Breast epithelium (tissue), 3 donors: ENCODE results near the gene RBM19.

Source experiments
- CTCF ChIP-seq, 3 donors: fragments of 450-650 bp; IDR thresholded peaks; one replicate each; pipeline ENCODE4 v1.5.1; 2016 to 2017; ENCODE audit warnings: antibody characterized with exemption in 3 of 3, mild to moderate bottlenecking in 3 of 3, moderate library complexity in 3 of 3
- POLR2A ChIP-seq: fragments of 450-650 bp; IDR thresholded peaks from one replicate; pipeline ENCODE4 v1.6.1; 2016; ENCODE audit warnings: antibody characterized with exemption, mild to moderate bottlenecking, moderate library complexity
- POLR2AphosphoS5 ChIP-seq, 3 donors: sonication (generic); formaldehyde crosslinking; IDR thresholded peaks; one replicate each; pipeline ENCODE4 v1.6.1; 2017; ENCODE audit warnings: antibody characterized with exemption in 3 of 3

- TF ChIP-seq CTCF (IDR thresholded peaks at IDR 0.05) (no peak), POLR2AphosphoS5 (IDR thresholded peaks at IDR 0.05) (no peak), POLR2A (no peak)
Observed at GRCh38 chr12:113896841-113897240, 69.3 kb downstream of the RBM19 start.
